Endothelial cell of umbilical vein (primary cell): ENCODE measurements around the gene VMP1. TPM values are rescaled to one million over a fixed set of nuclear protein-coding genes. Genes with fewer than 3 reads are reported as not detected.

ENCODE experiments used
- BruUV-seq: library from RNA; stranded (reverse); fragments of 400-500 nt; replicated peaks from 2 replicates; lab custom pipeline; 2021; lab: Mats Ljungman, UMichigan
- CTCF ChIA-PET: fragments of 300-600, 350-600 bp; sonication (Branson Sonifier 250); formaldehyde crosslinking; loops from one replicate; lab custom pipeline; 2021; ENCODE audit warnings: antibody characterized with exemption, inconsistent platforms; lab: Charles Lee
- POLR2A ChIA-PET: fragments of 300-600, 350-600 bp; sonication (Branson Sonifier 250); formaldehyde crosslinking; loops from one replicate; lab custom pipeline; 2021; ENCODE audit warnings: antibody characterized with exemption, inconsistent platforms; lab: Charles Lee
- DNase-seq: peaks from one replicate; pipeline ENCODE4 v3.0.0-alpha.2; 2011; ENCODE audit warnings: low read depth, low spot score
- FAIRE-seq: peaks from 2 replicates; lab custom pipeline; 2011; peaks lifted over from hg19 to GRCh38; lab: Jason Lieb, UNC
- H2AFZ ChIP-seq: 2 replicates; pipeline ENCODE4 v1.6.0; 2012; ENCODE audit warnings: low read depth, low read length, control low read depth, inconsistent platforms
- H3K27ac ChIP-seq: 2 replicates; pipeline ENCODE4 v1.5.1; 2011; ENCODE audit warnings: low read depth, mild to moderate bottlenecking, control low read depth, low read length, moderate library complexity; ENCODE audit not compliant: insufficient read depth
- H3K27me3 ChIP-seq, 2 experiments: 2 replicates each; pipeline versions ENCODE4 v1.6.0 to v1.6.1; 2011; ENCODE audit warnings: low read length in 2 of 2, mixed read lengths in 1 of 2; ENCODE audit not compliant: control insufficient read depth in 2 of 2, insufficient read depth in 2 of 2
- H3K36me3 ChIP-seq, 2 experiments: 2 replicates in 1 of 2; 3 replicates in 1 of 2; pipeline ENCODE4 v1.5.1; 2011; ENCODE audit warnings: low read length in 2 of 2, mild to moderate bottlenecking in 1 of 2, moderate library complexity in 1 of 2; ENCODE audit not compliant: control insufficient read depth in 2 of 2, insufficient read depth in 2 of 2; ENCODE audit errors: extremely low read depth in 1 of 2
- H3K4me1 ChIP-seq: 3 replicates; pipeline ENCODE4 v1.5.1; 2011; ENCODE audit warnings: mild to moderate bottlenecking, low read length; ENCODE audit not compliant: control insufficient read depth, insufficient read depth; ENCODE audit errors: extremely low read depth
- H3K4me2 ChIP-seq: 2 replicates; pipeline ENCODE4 v1.6.1; 2011; ENCODE audit warnings: low read length, control low read depth, mixed read lengths; ENCODE audit not compliant: insufficient read depth
- H3K4me3 ChIP-seq, 3 experiments: fragments of 200-600 bp in 1 of 3; sonication (generic), shearing (Covaris generic) in 1 of 3; replicated peaks in 1 of 3; 2 replicates each; pipeline ENCODE4 v1.5.1; 2011 to 2016; ENCODE audit warnings: control low read depth in 3 of 3, low read length in 3 of 3, mild to moderate bottlenecking in 2 of 3, inconsistent platforms in 1 of 3, low read depth in 1 of 3, moderate library complexity in 1 of 3; ENCODE audit not compliant: insufficient read depth in 1 of 3
- H3K79me2 ChIP-seq: 2 replicates; pipeline ENCODE4 v1.6.0; 2012; ENCODE audit warnings: low read length, inconsistent platforms; ENCODE audit not compliant: control insufficient read depth, insufficient read depth
- H3K9ac ChIP-seq: replicated peaks from 2 replicates; pipeline ENCODE3; 2011; ENCODE audit warnings: low read length, control low read depth; ENCODE audit not compliant: insufficient read depth; ENCODE audit errors: extremely low read depth
- H3K9me1 ChIP-seq: replicated peaks from 3 replicates; pipeline ENCODE4 v1.6.0; 2011; ENCODE audit warnings: mild to moderate bottlenecking, low read length; ENCODE audit not compliant: control insufficient read depth, insufficient read depth; ENCODE audit errors: extremely low read depth
- H3K9me3 ChIP-seq: replicated peaks from 2 replicates; pipeline ENCODE4 v1.5.1; 2012; ENCODE audit warnings: low read length, inconsistent platforms; ENCODE audit not compliant: control insufficient read depth, insufficient read depth
- H4K20me1 ChIP-seq: replicated peaks from 2 replicates; pipeline ENCODE3; 2011; ENCODE audit warnings: mild to moderate bottlenecking, low read length; ENCODE audit not compliant: control insufficient read depth, insufficient read depth; ENCODE audit errors: extremely low read depth
- EZH2 ChIP-seq: IDR thresholded peaks from 2 replicates; pipeline ENCODE4 v1.6.1; 2012; ENCODE audit warnings: borderline replicate concordance, low read depth, mild to moderate bottlenecking, moderate library complexity, low read length, inconsistent platforms; ENCODE audit not compliant: severe bottlenecking
- FOS ChIP-seq: IDR thresholded peaks from 2 replicates; pipeline ENCODE4 v1.6.1; 2011; ENCODE audit warnings: mild to moderate bottlenecking, low read length, moderate library complexity, borderline replicate concordance; ENCODE audit not compliant: insufficient read depth
- GATA2 ChIP-seq: IDR thresholded peaks from 2 replicates; pipeline ENCODE4 v1.7.0; 2011; ENCODE audit warnings: low read depth, mild to moderate bottlenecking, moderate library complexity, mixed read lengths, low read length; ENCODE audit not compliant: insufficient read length, insufficient read depth
- JUN ChIP-seq: IDR thresholded peaks from 2 replicates; pipeline ENCODE4 v1.6.1; 2011; ENCODE audit warnings: borderline replicate concordance, low read depth; ENCODE audit not compliant: insufficient read length, insufficient read depth
- MYC ChIP-seq: IDR thresholded peaks from one replicate; pipeline ENCODE4 v1.6.1; 2011; ENCODE audit warnings: mild to moderate bottlenecking, low read depth, low read length
- POLR2A ChIP-seq: IDR thresholded peaks from 2 replicates; pipeline ENCODE4 v1.6.1; 2012; ENCODE audit warnings: low read depth, mild to moderate bottlenecking, control low read depth, low read length
- POLR2AphosphoS5 ChIP-seq: IDR thresholded peaks from 2 replicates; pipeline ENCODE4 v1.6.1; 2012; ENCODE audit warnings: low read depth, mild to moderate bottlenecking, control low read depth, low read length, moderate library complexity; ENCODE audit not compliant: insufficient read depth
- dilution Hi-C: fragments of 300-500 bp; cut with MboI; formaldehyde crosslinking; loops from one replicate; pipeline ENCODE4 v1.15.0; 2019; ENCODE audit warnings: low sequenced_read_pairs; ENCODE audit not compliant: extremely low pct_ligation_motif_present
- intact Hi-C: fragments of 100-400 bp; cut with micrococcal nuclease; formaldehyde crosslinking; loops from one replicate; pipeline ENCODE4 v1.10.0; 2022
- polyA plus RNA-seq, 4 experiments: library from polyadenylated mRNA; depleted of rRNA in 3 of 4; stranded (reverse) in 3 of 4; unstranded in 1 of 4; fragments of >200 nt; gene quantifications; 2 replicates each; pipeline versions ENCODE4 v1.2.1 to v1.2.3, GENCODE V29; 2011 to 2012; ENCODE audit warnings: missing spikeins in 1 of 4
- total RNA-seq: library from RNA; stranded (reverse); gene quantifications from 2 replicates; pipeline ENCODE4 v1.2.3, GENCODE V29; 2021
- TF ChIP-seq, protein P1 (sequence below): IDR thresholded peaks from 2 replicates; pipeline ENCODE4 v1.6.1; 2011; ENCODE audit not compliant: insufficient read depth, insufficient read length
- TF ChIP-seq, protein P2 (sequence below), 2 donors: IDR thresholded peaks; 1 replicate in 1 of 2; 2 replicates in 1 of 2; pipeline ENCODE4 v1.5.1; 2011; ENCODE audit warnings: low read length in 2 of 2, mild to moderate bottlenecking in 2 of 2, moderate library complexity in 2 of 2, control low read depth in 1 of 2, inconsistent platforms in 1 of 2, low read depth in 1 of 2; ENCODE audit not compliant: insufficient read depth in 1 of 2; ENCODE audit errors: extremely low read depth in 1 of 2

Gene VMP1
- total and polyA plus RNA-seq, 2 donors (not counting 3 experiments of a cell fraction or from before 2014, with no cell fraction given), result 138 to 270 TPM

DNA sequence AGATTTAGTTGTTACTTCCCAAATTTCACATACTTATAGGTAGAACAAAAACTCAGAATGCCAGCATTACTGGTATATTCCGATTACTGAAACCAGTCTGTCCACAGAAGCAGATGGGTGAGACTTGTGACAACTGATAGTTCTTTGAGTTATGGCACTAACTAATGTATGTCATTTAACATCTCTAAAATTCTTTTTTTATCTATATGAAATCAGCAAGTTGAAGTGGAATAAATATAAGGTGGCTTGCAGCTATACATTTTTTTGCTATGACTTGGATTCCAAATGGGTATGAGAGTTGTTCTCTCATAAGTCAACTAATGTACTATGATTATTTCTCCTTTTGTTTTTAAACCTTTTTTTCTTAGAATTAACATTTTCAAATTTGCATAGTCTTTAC, 69.1 kb downstream of the VMP1 start:
- BruUV-seq, result no TSS peak
- H3K79me2 ChIP-seq, result no peaks in the 10 kb centered on the region

DNA sequence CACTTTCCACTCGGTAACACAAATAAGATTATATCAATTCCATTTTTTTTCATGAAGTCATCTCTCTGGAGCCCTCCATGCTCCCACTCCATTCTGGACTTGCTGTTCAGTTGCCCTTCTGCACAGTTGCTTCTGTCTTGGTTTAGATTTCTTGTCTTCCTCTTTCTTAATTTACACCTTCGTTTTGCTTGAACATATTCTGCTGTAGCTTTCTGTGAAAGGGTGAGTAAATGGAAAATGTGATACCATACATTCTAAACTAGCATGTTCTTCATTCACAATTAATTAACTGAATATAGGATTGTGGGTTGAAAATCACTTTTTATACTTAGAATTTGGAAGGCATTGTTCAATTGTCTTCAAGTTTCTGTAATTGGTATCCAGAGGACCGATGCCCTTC, 69.6 kb downstream of the VMP1 start:
- TF ChIP-seq GATA2, result no peak
- TF ChIP-seq POLR2AphosphoS5, result no peak
- TF ChIP-seq, protein P1, sequence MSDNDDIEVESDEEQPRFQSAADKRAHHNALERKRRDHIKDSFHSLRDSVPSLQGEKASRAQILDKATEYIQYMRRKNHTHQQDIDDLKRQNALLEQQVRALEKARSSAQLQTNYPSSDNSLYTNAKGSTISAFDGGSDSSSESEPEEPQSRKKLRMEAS, result no peak
- TF ChIP-seq EZH2, result no peak
- TF ChIP-seq MYC, result no peak
- TF ChIP-seq, protein P2, sequence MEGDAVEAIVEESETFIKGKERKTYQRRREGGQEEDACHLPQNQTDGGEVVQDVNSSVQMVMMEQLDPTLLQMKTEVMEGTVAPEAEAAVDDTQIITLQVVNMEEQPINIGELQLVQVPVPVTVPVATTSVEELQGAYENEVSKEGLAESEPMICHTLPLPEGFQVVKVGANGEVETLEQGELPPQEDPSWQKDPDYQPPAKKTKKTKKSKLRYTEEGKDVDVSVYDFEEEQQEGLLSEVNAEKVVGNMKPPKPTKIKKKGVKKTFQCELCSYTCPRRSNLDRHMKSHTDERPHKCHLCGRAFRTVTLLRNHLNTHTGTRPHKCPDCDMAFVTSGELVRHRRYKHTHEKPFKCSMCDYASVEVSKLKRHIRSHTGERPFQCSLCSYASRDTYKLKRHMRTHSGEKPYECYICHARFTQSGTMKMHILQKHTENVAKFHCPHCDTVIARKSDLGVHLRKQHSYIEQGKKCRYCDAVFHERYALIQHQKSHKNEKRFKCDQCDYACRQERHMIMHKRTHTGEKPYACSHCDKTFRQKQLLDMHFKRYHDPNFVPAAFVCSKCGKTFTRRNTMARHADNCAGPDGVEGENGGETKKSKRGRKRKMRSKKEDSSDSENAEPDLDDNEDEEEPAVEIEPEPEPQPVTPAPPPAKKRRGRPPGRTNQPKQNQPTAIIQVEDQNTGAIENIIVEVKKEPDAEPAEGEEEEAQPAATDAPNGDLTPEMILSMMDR (IDR thresholded peaks at IDR 0.05; ENCODE audit: extremely low read depth in 1 of 2, insufficient read depth in 1 of 2, low read depth in 1 of 2, low read length in 2 of 2), result no peak
- no peak for TF ChIP-seq JUN
- no peak for TF ChIP-seq FOS
- TF ChIP-seq POLR2A, result no peak
- H3K9ac ChIP-seq, result no peak overlapping the region
- FAIRE-seq, result no peak
- no peaks in the 10 kb centered on the region for H4K20me1 ChIP-seq
- no peaks in the 10 kb centered on the region for H3K9me3 ChIP-seq
- no peak overlapping the region for H3K27ac ChIP-seq
- BruUV-seq, result no TSS peak
- H3K36me3 ChIP-seq, result peaks cover 2 to 8% of the 10 kb centered on the region in 2 experiments
- H3K27me3 ChIP-seq, result no peaks in the 10 kb centered on the region
- ChIA-PET POLR2A (no interaction called here), CTCF (no interaction called here)
- H3K4me3 ChIP-seq, result no peak overlapping the region
- DNase-seq, result no peak
- dilution Hi-C loops, result no loop called here
- intact Hi-C loops, result no loop called here
- no peak overlapping the region for H3K4me2 ChIP-seq
- no peak overlapping the region for H2AFZ ChIP-seq
- H3K9me1 ChIP-seq, result no peaks in the 10 kb centered on the region
- H3K4me1 ChIP-seq, result no peaks in the 10 kb centered on the region
- no peaks in the 10 kb centered on the region for H3K79me2 ChIP-seq

More for the DNA sequence above, 69.1 kb downstream of the VMP1 start:
- H3K36me3 ChIP-seq, result peaks cover 2 to 8% of the 10 kb centered on the region in 2 experiments
- intact Hi-C loops, result no loop called here
- dilution Hi-C loops, result no loop called here
- H2AFZ ChIP-seq, result no peak overlapping the region
- H3K4me2 ChIP-seq, result no peak overlapping the region
- DNase-seq (no peak), FAIRE-seq (no peak)
- H4K20me1 ChIP-seq, result no peaks in the 10 kb centered on the region
- H3K27me3 ChIP-seq, result no peaks in the 10 kb centered on the region
- no peaks in the 10 kb centered on the region for H3K4me1 ChIP-seq
- H3K9me3 ChIP-seq, result no peaks in the 10 kb centered on the region
- no peak overlapping the region for H3K9ac ChIP-seq
- TF ChIP-seq POLR2A (no peak), FOS (no peak), POLR2AphosphoS5 (no peak), MYC (no peak)
- TF ChIP-seq, protein P2 (IDR thresholded peaks at IDR 0.05; ENCODE audit: extremely low read depth in 1 of 2, insufficient read depth in 1 of 2, low read depth in 1 of 2, low read length in 2 of 2), result no peak
- ChIA-PET POLR2A (no interaction called here), CTCF (no interaction called here)
- no peak overlapping the region for H3K27ac ChIP-seq
- no peaks in the 10 kb centered on the region for H3K9me1 ChIP-seq
- no peak overlapping the region for H3K4me3 ChIP-seq
